Activated naive CD4-positive, alpha-beta T cell treated with anti-CD3 and anti-CD28 coated beads for 36 hours (primary cell): ENCODE results near the gene JCAD. TPM values are rescaled to one million over a fixed set of nuclear protein-coding genes. Genes with fewer than 3 reads are reported as not detected.

Experiments
- CTCF ChIA-PET: fragments of 350-600 bp; sonication (Branson Sonifier 250); formaldehyde crosslinking; loops from one replicate; lab custom pipeline; 2021; ENCODE audit warnings: antibody characterized with exemption; lab: Charles Lee
- DNase-seq: peaks from one replicate; pipeline ENCODE4 v3.0.0-alpha.2; 2020
- H3K27ac Mint-ChIP-seq: one replicate; pipeline ENCODE4 v1.8.0; 2021; ENCODE audit warnings: mild to moderate bottlenecking, mixed read lengths
- H3K27me3 Mint-ChIP-seq: one replicate; pipeline ENCODE4 v1.8.0; 2021; ENCODE audit warnings: low read depth, mixed read lengths
- H3K36me3 Mint-ChIP-seq: one replicate; pipeline ENCODE4 v1.8.0; 2021; ENCODE audit warnings: low read depth, mixed read lengths
- H3K4me1 Mint-ChIP-seq: one replicate; pipeline ENCODE4 v1.8.0; 2021; ENCODE audit warnings: low read depth, mixed read lengths
- H3K4me3 Mint-ChIP-seq: one replicate; pipeline ENCODE4 v1.8.0; 2021; ENCODE audit warnings: mild to moderate bottlenecking, moderate library complexity, mixed read lengths
- H3K9me3 Mint-ChIP-seq: one replicate; pipeline ENCODE4 v1.8.0; 2021; ENCODE audit warnings: mixed read lengths
- intact Hi-C: fragments of 100-400 bp; cut with micrococcal nuclease; formaldehyde crosslinking; loops from one replicate; pipeline ENCODE4 v1.15.1; 2023
- total RNA-seq, 2 experiments: library from RNA; stranded (reverse); gene quantifications; one replicate each; pipeline ENCODE4 v1.2.3, GENCODE V29; 2021

The JCAD gene
- total RNA-seq, 2 experiments from 2014 or later = 0.05 TPM; not detected in 1

DNA sequence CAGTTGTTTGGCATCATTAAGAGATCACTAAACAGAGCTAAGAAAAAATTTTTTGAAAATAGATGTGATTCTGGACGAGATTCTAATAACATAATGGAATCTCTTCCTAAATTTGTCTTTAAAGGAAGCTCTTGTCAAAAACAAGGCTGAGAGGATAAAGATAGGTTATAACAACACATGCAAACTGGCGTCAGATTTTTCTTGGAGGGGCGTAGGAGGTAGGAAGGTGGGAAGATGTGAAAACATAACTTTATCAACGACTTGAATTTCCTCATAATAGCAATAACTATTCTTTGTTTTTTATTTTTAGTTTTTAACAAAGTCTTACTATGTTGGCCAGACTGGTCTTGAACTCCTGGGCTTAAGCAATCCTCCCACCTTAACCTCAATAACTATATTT lies 31.8 kb upstream of the JCAD start:
- H3K4me1 Mint-ChIP-seq = no peaks in the 10 kb centered on the region

DNA sequence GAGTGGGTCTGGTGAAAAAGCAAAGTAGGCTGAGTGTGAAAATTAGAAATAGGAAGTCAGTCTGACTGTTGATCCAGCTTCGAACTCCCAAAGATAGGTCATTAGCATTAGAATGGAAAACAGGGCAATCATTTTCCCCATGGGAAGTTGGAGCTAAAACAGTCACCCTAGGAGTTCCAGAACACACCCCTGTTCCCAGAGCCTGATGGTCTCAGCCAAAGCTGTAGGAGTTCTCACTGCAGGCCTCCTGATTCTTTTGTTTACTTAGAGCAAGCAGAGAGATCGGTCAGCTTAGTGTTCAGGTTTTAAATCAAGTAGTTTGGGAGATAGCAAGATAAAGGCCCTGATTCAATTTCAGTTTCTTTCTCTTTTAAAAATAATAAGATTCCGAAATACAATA lies 28.8 kb upstream of the JCAD start:
- CTCF ChIA-PET = interaction anchor here (0.5 to 1.3 kb wide), 2 partner anchors 17 to 99 kb away, joined by 3 read pairs; no protein-coding TSS in a partner anchor
- Mint-ChIP-seq H3K4me1 (no peaks in the 10 kb centered on the region), H3K27me3 (peaks cover 14% of the 10 kb centered on the region), H3K9me3 (no peaks in the 10 kb centered on the region), H3K4me3 (no peak overlapping the region), H3K27ac (no peak overlapping the region), H3K36me3 (no peaks in the 10 kb centered on the region)
- no peak for DNase-seq
- intact Hi-C loops = no loop called here

More for the DNA sequence above, 31.8 kb upstream of the JCAD start:
- Mint-ChIP-seq H3K4me3 (no peak overlapping the region), H3K9me3 (no peaks in the 10 kb centered on the region), H3K36me3 (no peaks in the 10 kb centered on the region), H3K27ac (no peak overlapping the region), H3K27me3 (peaks cover 8% of the 10 kb centered on the region)
- CTCF ChIA-PET = no interaction called here
- DNase-seq = no peak
- intact Hi-C loops = no loop called here

DNA sequence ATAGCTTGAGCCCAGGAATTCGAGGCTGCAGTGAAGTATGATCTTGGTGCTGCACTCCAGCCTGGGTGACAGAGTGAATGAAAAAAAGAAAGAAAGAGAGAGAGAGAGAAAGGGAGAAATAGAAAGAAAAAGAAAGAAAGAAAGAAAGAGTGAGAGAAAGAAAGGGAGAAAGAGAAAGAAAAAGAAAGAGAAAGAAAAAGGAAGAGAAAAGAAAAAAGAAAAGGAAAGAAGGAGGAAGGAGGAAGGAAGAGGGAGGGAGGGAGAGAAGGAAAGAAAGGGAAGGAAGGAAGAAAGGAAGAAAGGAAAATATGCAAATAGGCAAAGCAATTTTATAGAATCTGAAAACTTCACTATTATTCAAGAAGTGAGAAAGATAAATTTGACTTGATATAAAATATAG lies 24.5 kb upstream of the JCAD start:
- no peaks in the 10 kb centered on the region for H3K36me3 Mint-ChIP-seq
- no peak overlapping the region for H3K4me3 Mint-ChIP-seq
- H3K27me3 Mint-ChIP-seq = peaks cover 23% of the 10 kb centered on the region
- H3K27ac Mint-ChIP-seq = no peak overlapping the region
- no peak for DNase-seq
- intact Hi-C loops = no loop called here
- H3K4me1 Mint-ChIP-seq = no peaks in the 10 kb centered on the region
- no peaks in the 10 kb centered on the region for H3K9me3 Mint-ChIP-seq
- CTCF ChIA-PET = no interaction called here

GRCh38 chr10:30081182-30081581 lies 21.8 kb upstream of the JCAD start:
- Mint-ChIP-seq H3K4me1 (no peaks in the 10 kb centered on the region), H3K27ac (no peak overlapping the region), H3K4me3 (no peak overlapping the region), H3K27me3 (peaks cover 27% of the 10 kb centered on the region), H3K9me3 (no peaks in the 10 kb centered on the region), H3K36me3 (no peaks in the 10 kb centered on the region)
- CTCF ChIA-PET = no interaction called here
- intact Hi-C loops = no loop called here
- no peak for DNase-seq

DNA sequence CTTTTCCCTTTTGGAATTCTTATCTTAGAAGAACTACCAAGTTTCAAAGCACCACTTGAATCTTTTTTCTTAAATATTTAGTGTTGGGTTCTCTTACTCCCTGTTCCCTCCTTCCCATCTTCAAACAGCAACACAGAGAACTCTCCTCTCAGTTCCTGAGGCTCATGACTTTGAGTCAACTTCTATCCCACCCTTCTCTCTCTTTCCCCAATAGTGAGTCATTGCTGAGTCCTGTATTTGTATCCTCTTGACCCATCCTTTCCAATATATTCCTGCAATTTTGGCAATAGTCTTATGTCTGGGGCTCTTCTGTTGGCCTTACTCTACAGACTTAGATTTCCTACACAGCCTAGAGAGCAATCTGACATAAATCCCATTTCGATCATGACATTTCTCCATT lies 20.8 kb upstream of the JCAD start:
- intact Hi-C loops = no loop called here
- CTCF ChIA-PET = interaction anchor here (0.6 kb wide), 1 partner anchor 23 kb away, joined by 3 read pairs; no protein-coding TSS in a partner anchor
- no peak for DNase-seq
- Mint-ChIP-seq H3K4me3 (no peak overlapping the region), H3K4me1 (no peaks in the 10 kb centered on the region), H3K27ac (no peak overlapping the region), H3K36me3 (no peaks in the 10 kb centered on the region), H3K27me3 (peaks cover 27% of the 10 kb centered on the region), H3K9me3 (no peaks in the 10 kb centered on the region)

GRCh38 chr10:30079408-30079807 lies 20.0 kb upstream of the JCAD start:
- H3K36me3 Mint-ChIP-seq = no peaks in the 10 kb centered on the region
- intact Hi-C loops = no loop called here
- H3K27me3 Mint-ChIP-seq = peaks cover 20% of the 10 kb centered on the region
- no peaks in the 10 kb centered on the region for H3K9me3 Mint-ChIP-seq
- no peaks in the 10 kb centered on the region for H3K4me1 Mint-ChIP-seq
- CTCF ChIA-PET = no interaction called here
- DNase-seq = no peak
- no peak overlapping the region for H3K27ac Mint-ChIP-seq
- H3K4me3 Mint-ChIP-seq = no peak overlapping the region

DNA sequence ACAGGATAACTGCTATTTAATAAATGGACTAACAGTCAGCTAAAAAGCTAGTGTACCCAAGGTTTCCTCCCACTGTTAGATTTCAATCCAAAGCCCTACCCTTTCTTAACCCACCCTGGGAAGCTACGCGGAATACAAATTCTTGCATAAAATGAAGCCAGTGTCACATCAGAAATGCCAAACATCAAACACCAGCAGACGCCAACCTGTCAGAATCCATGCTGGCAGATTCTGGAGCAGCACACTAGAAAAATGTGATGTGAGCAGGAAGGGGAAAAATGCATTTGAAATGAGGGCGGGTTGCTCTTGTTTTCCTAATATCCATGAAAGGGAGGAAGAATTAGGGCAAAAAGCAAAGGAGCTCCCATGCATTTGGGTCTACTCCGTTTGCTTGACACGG lies 16.1 kb upstream of the JCAD start:
- Mint-ChIP-seq H3K9me3 (no peaks in the 10 kb centered on the region), H3K4me1 (no peaks in the 10 kb centered on the region), H3K4me3 (no peak overlapping the region), H3K27ac (no peak overlapping the region), H3K27me3 (peaks cover 14% of the 10 kb centered on the region), H3K36me3 (no peaks in the 10 kb centered on the region)
- intact Hi-C loops = no loop called here
- no peak for DNase-seq
- CTCF ChIA-PET = no interaction called here

DNA sequence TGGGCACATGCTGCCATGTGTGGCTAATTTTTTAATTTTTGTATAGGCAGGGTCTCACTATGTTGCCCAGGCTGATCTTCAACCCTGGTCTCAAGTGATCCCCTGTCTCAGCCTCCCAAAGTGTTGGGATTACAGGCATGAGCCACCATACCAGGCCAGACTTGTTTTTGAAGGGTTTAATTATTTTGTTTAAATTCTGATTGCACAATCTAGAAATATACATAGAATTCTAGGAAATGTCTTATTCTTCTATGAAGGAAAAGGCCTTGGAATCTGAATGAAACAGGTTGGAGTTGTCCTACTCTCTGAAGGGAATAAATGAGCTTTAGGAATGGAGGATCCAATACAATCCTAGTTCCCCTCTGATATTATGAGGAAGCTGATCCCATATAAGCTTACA lies 15.5 kb upstream of the JCAD start:
- no peak overlapping the region for H3K4me3 Mint-ChIP-seq
- H3K4me1 Mint-ChIP-seq = no peaks in the 10 kb centered on the region
- DNase-seq = no peak
- no peak overlapping the region for H3K27ac Mint-ChIP-seq
- no peaks in the 10 kb centered on the region for H3K9me3 Mint-ChIP-seq
- CTCF ChIA-PET = no interaction called here
- intact Hi-C loops = no loop called here
- peaks cover 11% of the 10 kb centered on the region for H3K27me3 Mint-ChIP-seq
- H3K36me3 Mint-ChIP-seq = no peaks in the 10 kb centered on the region

GRCh38 chr10:30074090-30074489 lies 14.7 kb upstream of the JCAD start:
- no peaks in the 10 kb centered on the region for H3K4me1 Mint-ChIP-seq
- CTCF ChIA-PET = no interaction called here
- peaks cover 13% of the 10 kb centered on the region for H3K27me3 Mint-ChIP-seq
- no peaks in the 10 kb centered on the region for H3K9me3 Mint-ChIP-seq
- H3K27ac Mint-ChIP-seq = no peak overlapping the region
- DNase-seq = no peak
- intact Hi-C loops = no loop called here
- H3K4me3 Mint-ChIP-seq = no peak overlapping the region
- no peaks in the 10 kb centered on the region for H3K36me3 Mint-ChIP-seq

DNA sequence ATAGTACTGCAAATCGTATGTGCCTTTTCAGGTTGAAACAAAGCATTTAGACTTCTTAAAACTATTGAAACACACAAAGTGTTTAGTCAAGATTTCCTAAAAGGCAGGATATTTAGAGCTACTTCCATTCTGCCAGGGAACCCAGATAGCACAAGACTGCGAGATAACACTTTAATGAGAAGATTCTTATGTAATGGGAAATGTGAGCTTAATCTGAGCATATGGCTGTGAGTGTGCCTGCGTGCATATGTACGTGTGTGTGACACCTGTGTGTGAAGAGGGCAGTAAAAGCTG lies 14.3 kb upstream of the JCAD start:
- CTCF ChIA-PET = no interaction called here
- intact Hi-C loops = no loop called here
- no peak for DNase-seq
- Mint-ChIP-seq H3K4me1 (no peaks in the 10 kb centered on the region), H3K9me3 (no peaks in the 10 kb centered on the region), H3K36me3 (no peaks in the 10 kb centered on the region), H3K27me3 (peaks cover 13% of the 10 kb centered on the region), H3K4me3 (no peak overlapping the region), H3K27ac (no peak overlapping the region)

DNA sequence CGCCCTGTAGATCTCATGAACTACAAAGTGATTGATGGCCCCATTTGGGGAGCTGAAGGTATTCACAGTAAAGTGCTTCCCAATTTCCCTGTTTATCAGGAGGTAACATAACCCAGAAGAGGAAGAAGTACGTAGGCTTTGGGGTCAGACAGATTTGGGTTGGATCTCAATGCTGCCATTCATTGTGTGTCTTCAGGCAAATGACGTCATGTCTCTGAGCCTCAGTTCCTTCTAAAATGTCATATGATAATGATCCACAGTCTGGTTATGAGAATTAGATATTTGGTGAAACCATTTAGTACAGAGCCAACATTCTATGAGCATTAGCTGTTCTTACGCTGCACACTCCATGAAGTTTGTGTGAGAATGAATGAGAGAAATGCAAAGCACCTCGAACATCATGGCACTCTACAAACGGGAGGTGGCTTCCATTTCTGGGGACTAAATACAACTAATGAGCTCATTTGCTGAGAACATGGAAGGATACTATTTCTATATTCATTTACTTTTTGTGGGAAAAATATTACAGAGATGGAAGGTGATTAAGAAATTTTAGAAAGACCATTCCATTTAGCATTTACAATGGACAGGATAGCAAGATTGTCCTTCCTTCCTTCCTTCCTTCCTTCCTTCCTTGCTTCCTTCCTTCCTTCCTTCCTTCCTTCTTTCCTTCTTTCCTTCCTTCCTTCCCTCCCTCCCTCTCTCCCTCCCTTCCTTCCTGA lies 13.8 kb upstream of the JCAD start:
- CTCF ChIA-PET = no interaction called here
- Mint-ChIP-seq H3K27ac (no peak overlapping the region), H3K9me3 (no peaks in the 10 kb centered on the region), H3K4me1 (no peaks in the 10 kb centered on the region), H3K27me3 (peaks cover 13% of the 10 kb centered on the region), H3K4me3 (no peak overlapping the region), H3K36me3 (no peaks in the 10 kb centered on the region)
- intact Hi-C loops = no loop called here
- DNase-seq = no peak

GRCh38 chr10:30072068-30072467 lies 12.7 kb upstream of the JCAD start:
- Mint-ChIP-seq H3K4me3 (no peak overlapping the region), H3K36me3 (no peaks in the 10 kb centered on the region), H3K4me1 (no peaks in the 10 kb centered on the region), H3K27ac (no peak overlapping the region), H3K27me3 (peaks cover 7% of the 10 kb centered on the region), H3K9me3 (no peaks in the 10 kb centered on the region)
- DNase-seq = no peak
- intact Hi-C loops = no loop called here
- CTCF ChIA-PET = no interaction called here

DNA sequence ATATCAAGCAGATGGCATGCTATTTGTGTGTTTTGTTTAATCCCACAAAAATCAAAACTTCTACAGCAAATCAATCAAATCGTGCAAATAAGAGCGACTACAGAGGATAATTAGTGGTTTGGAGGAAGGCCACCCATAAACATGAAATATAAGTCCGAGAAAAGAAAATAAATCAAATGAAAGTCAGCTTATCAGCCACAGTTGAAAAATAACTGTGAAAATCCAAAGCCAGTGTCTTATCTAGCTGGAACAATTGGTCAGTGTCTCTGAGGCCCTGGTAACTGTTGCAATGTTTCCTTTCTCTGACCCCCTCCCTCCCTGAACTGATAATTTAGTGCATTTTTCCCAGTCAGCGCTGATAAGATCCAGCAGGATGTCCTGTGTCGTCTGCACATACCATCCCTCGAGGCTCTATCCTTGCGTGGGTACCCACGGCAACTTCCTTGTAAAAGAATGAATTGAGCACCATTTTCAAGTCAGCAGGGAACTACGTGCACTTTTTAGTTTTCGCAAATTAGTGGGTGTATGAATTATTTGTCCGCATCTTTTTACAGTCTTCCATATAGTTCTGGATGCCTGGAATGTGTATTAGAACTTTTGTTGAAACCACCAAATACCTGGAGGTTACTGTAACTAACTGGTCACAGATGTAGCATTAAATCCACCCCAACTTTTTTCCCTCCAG lies 10.8 kb upstream of the JCAD start:
- Mint-ChIP-seq H3K4me3 (no peak overlapping the region), H3K4me1 (no peaks in the 10 kb centered on the region), H3K27ac (no peak overlapping the region), H3K27me3 (peaks cover 11% of the 10 kb centered on the region), H3K9me3 (no peaks in the 10 kb centered on the region), H3K36me3 (no peaks in the 10 kb centered on the region)
- CTCF ChIA-PET = no interaction called here
- intact Hi-C loops = no loop called here
- no peak for DNase-seq
